ENCODE results near the gene CAVIN2.
"Not testable (repeated sequence)": the region's sequence is repeated elsewhere in the genome, so short reads cannot be mapped to it uniquely, and the experiment has no call there.

The CAVIN2 gene

DNA sequence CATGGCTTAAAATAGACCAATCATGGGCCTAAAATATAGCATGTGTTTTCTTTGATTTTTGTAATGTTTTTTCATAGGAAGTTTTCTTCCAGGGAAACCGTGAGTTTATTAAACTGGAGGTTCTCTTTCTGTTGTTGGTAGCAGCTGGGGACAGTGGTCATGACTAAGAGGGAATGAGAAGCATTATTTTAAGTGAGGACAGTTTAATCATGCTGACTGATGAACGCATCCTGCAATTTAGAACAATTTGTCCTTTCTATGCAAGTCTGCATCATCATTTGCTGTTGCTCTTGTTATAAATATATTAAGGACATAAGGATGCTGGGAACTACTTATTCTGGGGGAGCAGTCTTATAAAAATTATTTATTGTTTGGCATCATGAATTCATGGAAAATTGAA, 51.2 kb downstream of the CAVIN2 start:
- ATAC-seq (replicated peaks) (no peak), DNase-seq (no peak)
- no peak overlapping the region for H3K27ac Mint-ChIP-seq
- H3K27me3 Mint-ChIP-seq, result peaks cover 31 to 60% of the 10 kb centered on the region in 2 donors
- no peaks in the 10 kb centered on the region for H3K36me3 Mint-ChIP-seq (ENCODE audit: insufficient read depth)
- no peak overlapping the region for H3K4me3 Mint-ChIP-seq
- H3K4me1 Mint-ChIP-seq (ENCODE audit: low read depth in 2 of 2), result no peaks in the 10 kb centered on the region
- H3K9me3 Mint-ChIP-seq, result no peaks in the 10 kb centered on the region

DNA sequence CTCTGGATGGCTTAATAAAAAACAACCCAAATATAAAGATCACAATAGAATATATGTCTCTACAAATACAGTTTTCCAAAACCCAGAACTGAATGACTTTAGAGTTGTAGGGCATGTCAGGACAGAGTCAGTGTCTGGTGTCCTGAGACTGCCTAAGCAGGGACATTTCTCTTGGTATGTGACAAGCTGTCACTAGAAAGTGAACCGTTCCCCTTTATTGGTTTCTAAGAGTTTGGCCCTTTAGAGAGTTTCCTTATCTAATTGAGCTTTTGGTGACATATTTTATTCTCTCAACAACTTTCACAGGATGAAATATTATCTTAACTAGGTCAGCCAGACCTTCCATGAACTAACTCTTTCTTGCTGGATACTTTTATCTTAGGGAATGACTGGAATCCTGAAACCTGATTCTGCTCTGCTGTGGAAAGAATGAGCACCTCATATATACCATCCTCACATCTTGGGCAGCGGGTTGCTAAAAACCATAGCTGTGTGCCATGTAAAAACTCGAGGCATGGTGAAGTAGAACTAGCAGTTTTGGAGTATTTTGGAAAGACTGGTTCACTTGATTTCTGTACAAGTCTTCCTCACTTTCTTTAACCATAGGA, 54.8 kb downstream of the CAVIN2 start:
- H3K4me3 Mint-ChIP-seq, result no peak overlapping the region
- DNase-seq (no peak), ATAC-seq (replicated peaks) (no peak)
- no peak overlapping the region for H3K27ac Mint-ChIP-seq
- no peaks in the 10 kb centered on the region for H3K36me3 Mint-ChIP-seq (ENCODE audit: insufficient read depth)
- H3K9me3 Mint-ChIP-seq, result no peaks in the 10 kb centered on the region
- no peaks in the 10 kb centered on the region for H3K4me1 Mint-ChIP-seq (ENCODE audit: low read depth in 2 of 2)
- H3K27me3 Mint-ChIP-seq, result peaks cover 50 to 76% of the 10 kb centered on the region in 2 donors

GRCh38 chr2:191790737-191791136, 56.2 kb downstream of the CAVIN2 start:
- no peaks in the 10 kb centered on the region for H3K9me3 Mint-ChIP-seq
- DNase-seq (no peak), ATAC-seq (replicated peaks) (no peak)
- H3K36me3 Mint-ChIP-seq (ENCODE audit: insufficient read depth), result no peaks in the 10 kb centered on the region
- H3K4me3 Mint-ChIP-seq, result no peak overlapping the region
- no peak overlapping the region for H3K27ac Mint-ChIP-seq
- H3K27me3 Mint-ChIP-seq, result peaks cover 52 to 71% of the 10 kb centered on the region in 2 donors
- H3K4me1 Mint-ChIP-seq (ENCODE audit: low read depth in 2 of 2), result no peaks in the 10 kb centered on the region

GRCh38 chr2:191789796-191790195, 57.1 kb downstream of the CAVIN2 start:
- DNase-seq, result no peak
- Mint-ChIP-seq H3K4me1 (ENCODE audit: low read depth in 2 of 2) (peaks cover 0 to under 1% of the 10 kb centered on the region in 2 donors), H3K9me3 (no peaks in the 10 kb centered on the region), H3K4me3 (no peak overlapping the region), H3K27me3 (peaks cover 52 to 65% of the 10 kb centered on the region in 2 donors), H3K27ac (no peak overlapping the region), H3K36me3 (ENCODE audit: insufficient read depth) (no peaks in the 10 kb centered on the region)
- no peak for ATAC-seq (replicated peaks)

DNA sequence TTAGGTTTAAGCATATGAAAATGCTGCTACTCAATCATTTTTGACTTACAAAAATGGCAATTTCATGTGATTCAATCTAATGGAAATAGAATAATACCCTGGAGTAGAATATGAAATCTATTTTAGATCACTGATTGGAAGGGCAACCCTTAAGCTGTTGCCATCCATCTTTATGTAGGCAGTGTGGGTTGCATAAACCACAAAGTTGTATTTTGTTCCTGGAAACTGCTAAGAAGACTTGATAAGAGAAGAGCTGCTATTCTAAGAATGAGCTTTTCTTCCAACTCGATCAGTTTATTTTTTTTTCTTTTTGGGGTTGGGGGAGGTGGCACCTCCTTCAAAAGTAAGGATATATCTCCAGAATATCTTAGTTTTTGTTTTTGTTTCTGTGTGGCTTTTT, 60.2 kb downstream of the CAVIN2 start:
- Mint-ChIP-seq H3K9me3 (no peaks in the 10 kb centered on the region), H3K4me1 (ENCODE audit: low read depth in 2 of 2) (peaks cover 0 to 1% of the 10 kb centered on the region in 2 donors), H3K4me3 (no peak overlapping the region), H3K27me3 (peaks cover 30 to 52% of the 10 kb centered on the region in 2 donors), H3K27ac (no peak overlapping the region), H3K36me3 (ENCODE audit: insufficient read depth) (no peaks in the 10 kb centered on the region)
- DNase-seq (no peak), ATAC-seq (replicated peaks) (no peak)

DNA sequence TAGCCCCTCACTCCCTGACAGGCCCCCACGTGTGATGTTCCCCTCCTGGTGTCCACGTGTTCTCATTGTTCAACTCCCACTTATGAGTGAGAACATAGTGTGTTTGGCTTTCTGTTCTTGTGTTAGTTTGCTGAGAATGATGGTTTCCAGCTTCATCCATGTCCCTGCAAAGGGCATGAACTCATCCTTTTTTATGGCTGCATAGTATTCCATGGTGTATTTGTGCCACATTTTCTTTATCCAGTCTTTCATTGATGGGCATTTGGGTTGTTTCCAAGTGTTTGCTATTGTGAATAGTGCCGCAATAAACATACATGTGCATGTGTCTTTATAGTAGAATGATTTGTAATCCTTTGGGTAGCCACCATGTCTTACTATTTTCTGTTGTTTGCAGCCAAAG, 61.2 kb downstream of the CAVIN2 start:
- not testable (repeated sequence) for H3K9me3 Mint-ChIP-seq; ATAC-seq (replicated peaks); H3K27ac Mint-ChIP-seq; DNase-seq; H3K36me3 Mint-ChIP-seq (ENCODE audit: insufficient read depth); H3K4me1 Mint-ChIP-seq (ENCODE audit: low read depth in 2 of 2); H3K4me3 Mint-ChIP-seq
- peaks cover 25 to 42% of the 10 kb centered on the region in 2 donors for H3K27me3 Mint-ChIP-seq
